NOMO-1 (cell line): ENCODE results near the gene CFLAR.

Experiments
- DNase-seq, 2 experiments: peaks; one replicate each; lab custom pipeline; 2025; ENCODE audit not compliant: unreplicated experiment in 2 of 2; lab: John Stamatoyannopoulos, UW

The CFLAR gene

DNA sequence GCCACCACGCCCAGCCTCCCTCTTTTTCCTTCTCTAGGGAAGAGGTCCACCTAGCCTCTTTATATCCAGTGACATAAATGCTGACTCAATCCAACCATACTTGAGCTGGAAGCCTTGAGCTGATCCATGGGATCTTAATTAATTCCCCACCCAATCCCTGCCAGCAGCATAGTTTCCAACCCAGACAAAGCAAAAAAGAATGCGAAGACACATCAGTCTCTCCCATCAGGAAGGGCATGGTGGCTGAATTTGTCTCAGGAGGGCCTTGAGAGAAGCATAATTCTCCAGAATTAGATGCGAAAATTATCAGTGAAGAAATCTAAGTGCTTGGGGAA is 89.5 kb downstream of the CFLAR start:
- no peak for DNase-seq

GRCh38 chr2:201208563-201209252 is 92.7 kb downstream of the CFLAR start:
- DNase-seq: peak; percentile 85 to 97

DNA sequence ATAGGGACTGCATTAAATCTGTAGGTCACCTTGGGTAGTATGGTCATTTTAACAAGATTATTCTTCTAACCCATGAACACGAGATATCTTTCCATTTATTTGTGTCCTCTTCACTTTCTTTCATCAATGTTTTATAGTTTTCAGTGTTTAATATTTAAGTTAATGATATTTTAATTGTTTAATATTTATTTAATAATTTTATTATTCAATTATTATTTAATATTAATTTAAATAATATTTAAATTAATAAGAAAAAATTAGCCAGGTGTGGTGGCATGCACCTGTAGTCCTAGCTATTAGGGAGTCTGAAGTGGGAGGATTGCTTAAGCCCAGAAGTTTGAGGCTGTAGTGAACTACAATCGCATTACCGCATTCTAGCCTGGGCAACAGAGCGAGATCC is 100.0 kb downstream of the CFLAR start:
- no peak for DNase-seq

GRCh38 chr2:201216918-201217317 is 101.0 kb downstream of the CFLAR start:
- no peak for DNase-seq

GRCh38 chr2:201218780-201219179 is 102.8 kb downstream of the CFLAR start:
- no peak for DNase-seq

DNA sequence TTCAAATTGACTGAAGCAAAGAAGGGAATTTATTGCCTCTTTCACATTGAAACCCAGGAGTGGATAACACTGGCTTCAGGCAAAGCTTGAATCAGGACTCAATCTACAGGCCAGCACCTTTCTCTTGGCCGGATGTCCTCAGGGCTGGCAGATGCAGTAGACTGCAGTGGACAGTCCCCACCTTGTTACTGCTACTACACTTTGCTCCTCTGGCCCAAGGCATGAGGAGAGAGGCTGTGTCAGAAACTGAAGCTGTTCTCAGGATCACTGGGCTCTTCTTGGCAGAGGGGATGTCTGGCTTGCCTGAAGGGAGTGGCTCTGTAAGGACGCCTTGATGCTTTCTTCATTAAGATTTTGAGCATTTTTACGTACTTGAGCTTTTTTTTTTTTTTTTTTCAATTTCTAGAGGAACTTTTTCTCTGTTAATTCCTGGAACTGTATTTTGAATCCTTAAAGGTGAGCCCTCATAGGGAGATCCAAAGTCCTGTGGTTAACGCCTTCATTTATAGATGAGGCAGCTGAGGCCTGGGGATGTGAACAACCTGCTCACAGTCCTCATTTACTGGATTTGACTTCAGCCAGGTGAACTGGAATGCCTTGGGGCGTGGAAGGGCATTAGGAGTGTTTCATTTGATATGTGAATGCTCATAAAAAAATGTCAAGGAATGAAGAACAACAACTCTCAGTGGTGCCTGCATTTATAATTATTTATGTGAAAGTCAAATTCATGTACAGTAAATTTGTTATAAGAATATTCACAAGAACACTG is 103.5 kb downstream of the CFLAR start:
- DNase-seq: no peak

DNA sequence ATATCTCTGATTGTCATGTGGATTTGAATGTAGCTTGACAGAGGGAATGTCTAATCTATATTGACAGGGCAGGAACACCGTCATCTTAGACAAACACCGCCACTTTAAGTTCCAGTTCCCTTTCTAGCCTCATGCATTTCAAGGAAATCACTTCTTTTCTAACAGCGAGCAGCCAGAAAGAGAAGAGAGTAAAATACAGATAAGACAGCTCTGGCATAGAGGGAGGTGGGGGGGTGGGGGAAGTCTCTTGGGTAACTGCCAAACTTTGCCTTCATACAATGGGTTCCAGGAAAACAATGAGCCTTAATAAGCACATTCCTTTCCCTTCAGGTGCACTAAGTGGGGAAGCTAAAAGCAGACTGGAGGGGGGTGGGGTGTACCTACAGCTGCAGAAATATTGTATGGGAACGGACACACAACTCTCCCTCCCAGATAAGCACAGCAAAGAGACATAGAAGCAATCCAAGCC is 104.2 kb downstream of the CFLAR start:
- DNase-seq: peak; percentile 11 to 15

- no peak for DNase-seq
Observed at GRCh38 chr2:201223089-201224073, 107.4 kb downstream of the CFLAR start.
